Stimulated activated CD4-positive, alpha-beta T cell treated with anti-CD3 and anti-CD28 coated beads, TNF-alpha, amount 100 ng/mL, for 24 hours (primary cell): Measurements from ENCODE around the gene PKD2L2.
"Not testable (repeated sequence)": the region's sequence is repeated elsewhere in the genome, so short reads cannot be mapped to it uniquely, and the experiment has no call there.

Experiments used
- DNase-seq, 3 experiments: peaks; one replicate each; pipeline ENCODE4 v3.0.0-alpha.2; 2020; ENCODE audit warnings: low read depth in 3 of 3

PKD2L2 gene

DNA sequence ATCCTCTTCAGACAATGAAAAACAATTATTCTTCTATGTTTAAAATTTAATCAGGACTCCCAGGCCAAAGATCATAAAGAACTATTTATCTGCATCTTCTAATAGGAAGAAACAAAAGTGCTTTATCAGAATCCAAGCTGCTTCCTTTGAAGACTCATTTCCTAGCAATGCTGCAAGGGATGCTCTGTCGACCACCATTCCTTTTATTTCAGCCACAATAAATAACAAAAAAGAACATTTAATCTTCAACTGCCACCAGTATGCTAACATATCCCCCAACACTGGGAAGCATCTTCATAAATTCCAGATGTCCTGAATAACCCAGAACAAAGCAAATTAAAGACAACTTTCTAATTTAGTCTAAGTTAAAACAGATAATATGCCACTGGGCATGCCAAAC is 68.7 kb downstream of the PKD2L2 start:
- DNase-seq, result no peak

DNA sequence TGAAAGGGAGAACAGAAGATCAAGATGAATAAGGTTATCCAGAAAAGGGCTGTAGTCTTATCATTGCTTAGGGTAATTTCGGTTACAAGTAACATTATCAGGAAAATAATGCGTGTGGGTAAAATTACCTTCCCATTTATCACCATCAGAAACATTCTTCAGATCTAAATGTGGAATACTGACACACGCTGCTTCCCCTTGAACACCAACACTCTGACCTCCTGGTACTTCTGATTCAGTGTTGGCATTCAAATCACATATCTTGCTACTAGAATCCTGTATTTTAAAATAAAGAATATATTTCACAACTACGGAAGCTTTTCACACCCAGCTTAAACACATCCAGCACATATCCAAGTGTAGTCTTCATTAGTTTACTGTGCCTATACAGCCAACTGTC is 70.2 kb downstream of the PKD2L2 start:
- DNase-seq, result no peak

DNA sequence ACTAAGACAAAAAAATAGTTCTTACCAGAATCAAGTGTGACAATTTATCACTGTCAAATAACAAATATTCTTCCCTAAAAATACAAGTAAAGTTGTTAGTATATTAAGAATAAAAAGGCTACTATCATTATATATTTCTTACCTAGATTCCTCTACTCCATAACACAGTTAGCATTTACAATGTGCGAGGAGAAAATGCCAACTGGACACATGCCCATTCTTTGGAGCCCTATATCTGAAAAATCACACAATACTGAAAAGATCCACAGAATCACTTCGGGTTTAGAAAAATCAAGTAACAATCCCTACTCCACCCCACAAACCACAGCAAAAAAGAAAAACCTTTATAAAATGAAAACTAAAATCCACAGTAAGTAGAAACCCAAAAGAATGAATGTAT is 70.9 kb downstream of the PKD2L2 start:
- DNase-seq, result no peak

DNA sequence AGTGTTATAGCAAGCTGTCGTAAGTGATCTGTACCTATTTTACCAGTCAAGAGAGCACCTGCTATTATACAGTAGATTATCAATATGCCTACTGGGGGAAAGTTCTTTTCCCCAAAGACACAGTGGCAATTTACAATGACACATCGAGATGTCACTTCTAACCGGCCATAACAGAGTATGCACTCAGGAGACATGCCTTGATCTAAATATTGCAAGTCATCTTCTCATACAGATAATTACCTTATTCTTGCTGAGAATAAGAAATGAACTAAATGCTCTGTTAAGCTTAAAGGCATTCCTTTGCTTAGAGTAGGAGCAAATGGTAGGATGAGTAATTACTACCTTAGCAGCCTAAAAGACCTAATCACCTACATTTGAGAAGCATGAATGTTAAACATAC is 71.6 kb downstream of the PKD2L2 start:
- DNase-seq, result no peak

DNA sequence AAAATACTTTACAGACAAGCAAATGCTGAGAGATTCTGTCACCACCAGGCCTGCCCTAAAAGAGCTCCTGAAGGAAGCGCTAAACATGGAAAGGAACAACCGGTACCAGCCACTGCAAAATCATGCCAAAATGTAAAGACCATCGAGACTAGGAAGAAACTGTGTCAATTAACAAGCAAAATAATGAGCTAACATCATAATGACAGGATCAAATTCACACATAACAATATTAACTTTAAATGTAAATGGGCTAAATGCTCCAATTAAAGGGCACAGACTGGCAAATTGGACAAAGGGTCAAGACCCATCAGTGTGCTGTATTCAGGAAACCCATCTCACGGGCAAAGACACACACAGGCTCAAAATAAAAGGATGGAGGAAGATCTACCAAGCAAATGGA is 81.1 kb downstream of the PKD2L2 start:
- DNase-seq, result not testable (repeated sequence)

DNA sequence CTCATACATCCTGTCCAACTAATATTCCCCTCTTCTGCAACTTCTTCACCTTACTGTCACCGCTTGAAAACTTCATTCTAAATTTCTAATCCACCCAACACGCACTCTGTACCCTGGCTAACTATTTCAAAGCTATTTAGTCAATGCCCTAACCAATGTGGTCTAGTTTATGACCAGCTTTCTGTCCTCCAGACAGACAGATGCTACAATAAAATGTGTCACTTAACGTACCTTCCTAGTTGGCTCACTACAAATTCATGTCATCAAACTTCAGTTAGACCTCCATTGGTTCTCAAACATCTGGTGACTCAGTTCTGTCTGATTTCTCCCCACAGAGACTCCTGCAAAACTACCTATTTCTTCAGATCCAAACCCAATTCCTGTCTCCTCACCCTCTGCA is 86.0 kb downstream of the PKD2L2 start:
- no peak for DNase-seq

DNA sequence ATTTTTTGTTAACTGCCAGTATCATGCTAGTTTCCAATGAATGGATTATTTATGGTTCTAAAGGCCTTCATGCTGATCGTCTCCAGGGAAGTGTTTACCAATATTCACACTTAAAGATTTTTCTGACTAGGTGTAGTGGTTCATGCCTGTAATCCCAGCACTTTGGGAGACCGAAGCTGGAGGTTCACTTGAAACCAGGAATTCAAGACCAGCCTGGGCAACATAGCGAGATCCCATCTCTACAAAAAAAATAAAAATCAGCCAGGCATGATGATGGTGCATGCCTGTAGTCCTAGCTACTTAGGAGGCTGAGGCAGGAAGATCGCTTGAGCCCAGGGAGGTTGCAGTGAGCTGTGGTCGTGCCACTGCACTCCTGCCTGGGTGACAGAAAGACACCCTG is 100.2 kb downstream of the PKD2L2 start:
- DNase-seq, result no peak
